ENCODE results near the gene CTSA.

CTSA gene

GRCh38 chr20:45860560-45861220 lies 30.4 kb upstream of the CTSA start:
- Histone ChIP-seq H3K23ac (ENCODE audit: low read depth, low read length, poor library complexity) (no peak overlapping the region), H3K4ac (ENCODE audit: low read length) (no peak overlapping the region), H3K36me3 (replicated peaks in 1 of 2; ENCODE audit: control insufficient read depth in 2 of 2, insufficient read depth in 2 of 2, low read length in 2 of 2) (no peaks in the 10 kb centered on the region), H3K27me3 (ENCODE audit: control insufficient read depth in 3 of 3, insufficient read depth in 3 of 3, low read depth in 1 of 3, low read length in 3 of 3) (no peaks in the 10 kb centered on the region), H2BK15ac (ENCODE audit: low read length) (no peak overlapping the region), H3K27ac (replicated peaks; ENCODE audit: low read length) (no peak overlapping the region), H3K79me1 (ENCODE audit: low read depth, low read length) (peaks cover 2% of the 10 kb centered on the region), H3K14ac (ENCODE audit: low read length) (no peak overlapping the region), H2BK120ac (ENCODE audit: low read depth, low read length) (no peak overlapping the region), H4K8ac (ENCODE audit: low read depth, low read length) (no peak overlapping the region), H3K4me1 (ENCODE audit: control insufficient read depth in 2 of 2, insufficient read depth in 1 of 2, low read depth in 1 of 2, low read length in 2 of 2) (peaks cover 4 to 7% of the 10 kb centered on the region in 2 donors), H2AFZ (ENCODE audit: low read length) (no peak overlapping the region), H3K4me2 (ENCODE audit: insufficient read depth, low read length, poor library complexity, severe bottlenecking) (no peak overlapping the region), H4K91ac (ENCODE audit: low read depth, low read length, poor library complexity) (no peak overlapping the region), H2BK12ac (ENCODE audit: low read length) (no peak overlapping the region), H3K4me3 (ENCODE audit: low read length in 2 of 2) (no peak overlapping the region), H2AK5ac (ENCODE audit: low read depth, low read length) (no peak overlapping the region), H3K9me3 (replicated peaks in 1 of 2; ENCODE audit: control insufficient read depth in 2 of 2, insufficient read depth in 1 of 2, low read depth in 1 of 2, low read length in 2 of 2) (no peaks in the 10 kb centered on the region), H3K18ac (ENCODE audit: low read length) (no peak overlapping the region), H2BK5ac (ENCODE audit: low read length) (no peak overlapping the region), H3K9ac (ENCODE audit: low read depth, low read length, poor library complexity) (no peak overlapping the region)
- no CpG with 5 or more reads among the region's 7 CpGs for WGBS, 2 donors (ENCODE audit: extremely low coverage in 2 of 2, insufficient read length in 2 of 2, insufficient replicate concordance in 1 of 2)
- no peak for DNase-seq (ENCODE audit: low spot score)

GRCh38 chr20:45861221-45862075 lies 29.7 kb upstream of the CTSA start:
- no peak overlapping the region for H3K14ac ChIP-seq (ENCODE audit: low read length)
- H3K36me3 ChIP-seq (replicated peaks in 1 of 2; ENCODE audit: control insufficient read depth in 2 of 2, insufficient read depth in 2 of 2, low read length in 2 of 2), result no peaks in the 10 kb centered on the region
- no peak overlapping the region for H3K4ac ChIP-seq (ENCODE audit: low read length)
- H4K91ac ChIP-seq (ENCODE audit: low read depth, low read length, poor library complexity), result no peak overlapping the region
- no peak overlapping the region for H3K27ac ChIP-seq (replicated peaks; ENCODE audit: low read length)
- no peak overlapping the region for H2BK120ac ChIP-seq (ENCODE audit: low read depth, low read length)
- no peaks in the 10 kb centered on the region for H3K27me3 ChIP-seq (ENCODE audit: control insufficient read depth in 3 of 3, insufficient read depth in 3 of 3, low read depth in 1 of 3, low read length in 3 of 3)
- H3K9me3 ChIP-seq (replicated peaks in 1 of 2; ENCODE audit: control insufficient read depth in 2 of 2, insufficient read depth in 1 of 2, low read depth in 1 of 2, low read length in 2 of 2), result no peaks in the 10 kb centered on the region
- H2BK5ac ChIP-seq (ENCODE audit: low read length), result no peak overlapping the region
- no peak overlapping the region for H3K18ac ChIP-seq (ENCODE audit: low read length)
- H3K4me2 ChIP-seq (ENCODE audit: insufficient read depth, low read length, poor library complexity, severe bottlenecking), result no peak overlapping the region
- H2AFZ ChIP-seq (ENCODE audit: low read length), result no peak overlapping the region
- no peak overlapping the region for H3K23ac ChIP-seq (ENCODE audit: low read depth, low read length, poor library complexity)
- H3K79me1 ChIP-seq (ENCODE audit: low read depth, low read length), result peaks cover 2% of the 10 kb centered on the region
- H3K9ac ChIP-seq (ENCODE audit: low read depth, low read length, poor library complexity), result no peak overlapping the region
- H2BK15ac ChIP-seq (ENCODE audit: low read length), result no peak overlapping the region
- no peak for DNase-seq (ENCODE audit: low spot score)
- H3K4me1 ChIP-seq (ENCODE audit: control insufficient read depth in 2 of 2, insufficient read depth in 1 of 2, low read depth in 1 of 2, low read length in 2 of 2), result peaks cover 4 to 6% of the 10 kb centered on the region in 2 donors
- no CpG with 5 or more reads among the region's 7 CpGs for WGBS, 2 donors (ENCODE audit: extremely low coverage in 2 of 2, insufficient read length in 2 of 2, insufficient replicate concordance in 1 of 2)
- no peak overlapping the region for H3K4me3 ChIP-seq (ENCODE audit: low read length in 2 of 2)
- no peak overlapping the region for H2BK12ac ChIP-seq (ENCODE audit: low read length)
- no peak overlapping the region for H2AK5ac ChIP-seq (ENCODE audit: low read depth, low read length)
- H4K8ac ChIP-seq (ENCODE audit: low read depth, low read length), result no peak overlapping the region

GRCh38 chr20:45863543-45864470 lies 27.3 kb upstream of the CTSA start:
- Histone ChIP-seq H2BK12ac (ENCODE audit: low read length) (no peak overlapping the region), H3K4ac (ENCODE audit: low read length) (no peak overlapping the region), H3K36me3 (replicated peaks in 1 of 2; ENCODE audit: control insufficient read depth in 2 of 2, insufficient read depth in 2 of 2, low read length in 2 of 2) (no peaks in the 10 kb centered on the region), H2BK15ac (ENCODE audit: low read length) (no peak overlapping the region), H4K91ac (ENCODE audit: low read depth, low read length, poor library complexity) (no peak overlapping the region), H3K27me3 (ENCODE audit: control insufficient read depth in 3 of 3, insufficient read depth in 3 of 3, low read depth in 1 of 3, low read length in 3 of 3) (no peaks in the 10 kb centered on the region), H3K4me2 (ENCODE audit: insufficient read depth, low read length, poor library complexity, severe bottlenecking) (no peak overlapping the region), H3K79me1 (ENCODE audit: low read depth, low read length) (no peaks in the 10 kb centered on the region), H3K18ac (ENCODE audit: low read length) (no peak overlapping the region), H2AK5ac (ENCODE audit: low read depth, low read length) (no peak overlapping the region), H4K8ac (ENCODE audit: low read depth, low read length) (no peak overlapping the region), H3K9me3 (replicated peaks in 1 of 2; ENCODE audit: control insufficient read depth in 2 of 2, insufficient read depth in 1 of 2, low read depth in 1 of 2, low read length in 2 of 2) (no peaks in the 10 kb centered on the region), H2BK120ac (ENCODE audit: low read depth, low read length) (no peak overlapping the region), H3K9ac (ENCODE audit: low read depth, low read length, poor library complexity) (no peak overlapping the region), H3K14ac (ENCODE audit: low read length) (no peak overlapping the region), H3K4me1 (ENCODE audit: control insufficient read depth in 2 of 2, insufficient read depth in 1 of 2, low read depth in 1 of 2, low read length in 2 of 2) (no peaks in the 10 kb centered on the region), H3K27ac (replicated peaks; ENCODE audit: low read length) (no peak overlapping the region), H3K4me3 (ENCODE audit: low read length in 2 of 2) (no peak overlapping the region), H3K23ac (ENCODE audit: low read depth, low read length, poor library complexity) (no peak overlapping the region), H2BK5ac (ENCODE audit: low read length) (no peak overlapping the region), H2AFZ (ENCODE audit: low read length) (no peak overlapping the region)
- no peak for DNase-seq (ENCODE audit: low spot score)
- WGBS, 2 donors (ENCODE audit: extremely low coverage in 2 of 2, insufficient read length in 2 of 2, insufficient replicate concordance in 1 of 2), result no CpG with 5 or more reads among the region's 7 CpGs

All from neuronal stem cell (in vitro differentiated cells).